Embryonic facial prominence (tissue), 1 donor: ENCODE data around the gene NABP1.

Experiments used
- DNase-seq: peaks from one replicate; pipeline ENCODE4 v3.0.0-alpha.2; 2016; ENCODE audit errors: extremely low spot score

NABP1 gene

GRCh38 chr2:191707542-191707941 lies 29.6 kb downstream of the NABP1 start:
- no peak for DNase-seq

GRCh38 chr2:191710411-191710900 lies 32.5 kb downstream of the NABP1 start:
- no peak for DNase-seq

- no peak for DNase-seq
Measured at GRCh38 chr2:191711621-191712020, 33.7 kb downstream of the NABP1 start.

GRCh38 chr2:191713837-191714236 lies 35.9 kb downstream of the NABP1 start:
- DNase-seq, result no peak

DNA sequence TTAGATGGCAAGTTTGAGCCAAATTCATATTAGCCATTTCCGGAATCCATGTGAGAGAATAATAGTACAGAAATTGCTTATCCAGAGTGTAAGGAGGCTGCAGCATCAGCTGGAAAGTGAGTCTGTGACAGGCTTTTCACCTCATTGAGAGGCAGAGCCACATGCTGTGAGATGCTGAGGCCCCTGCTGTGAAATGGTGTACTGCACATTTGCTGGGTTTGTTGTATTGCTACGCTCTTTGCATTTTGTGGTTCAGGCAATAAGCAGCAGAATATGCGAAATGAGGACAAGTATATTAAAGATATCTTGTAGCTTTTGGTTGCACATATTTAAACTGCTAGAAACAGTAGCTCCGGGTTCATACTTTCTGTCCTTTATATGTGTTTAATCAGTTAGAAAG lies 37.0 kb downstream of the NABP1 start:
- no peak for DNase-seq

DNA sequence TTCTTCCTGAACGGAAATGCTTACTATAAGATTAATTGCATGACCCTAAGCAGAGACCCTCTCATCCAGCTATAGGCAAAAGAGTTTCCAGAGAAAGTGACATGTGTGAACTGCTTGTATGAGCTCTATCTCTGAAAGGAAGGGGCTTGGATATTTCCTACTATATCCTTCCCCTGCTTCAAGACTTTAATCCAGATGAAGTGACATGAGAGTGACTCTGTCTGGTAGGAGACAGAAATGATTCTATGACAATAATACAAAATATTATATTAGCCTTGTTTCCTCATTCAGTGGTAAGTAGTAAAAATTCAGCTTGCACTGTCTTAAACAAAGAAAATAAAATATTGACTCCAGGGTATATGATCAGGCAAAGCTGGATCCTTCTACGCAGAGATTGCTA lies 37.5 kb downstream of the NABP1 start:
- no peak for DNase-seq

GRCh38 chr2:191719261-191719660 lies 41.3 kb downstream of the NABP1 start:
- DNase-seq, result no peak

- DNase-seq, result no peak
Measured at GRCh38 chr2:191719938-191720337, 42.0 kb downstream of the NABP1 start.

DNA sequence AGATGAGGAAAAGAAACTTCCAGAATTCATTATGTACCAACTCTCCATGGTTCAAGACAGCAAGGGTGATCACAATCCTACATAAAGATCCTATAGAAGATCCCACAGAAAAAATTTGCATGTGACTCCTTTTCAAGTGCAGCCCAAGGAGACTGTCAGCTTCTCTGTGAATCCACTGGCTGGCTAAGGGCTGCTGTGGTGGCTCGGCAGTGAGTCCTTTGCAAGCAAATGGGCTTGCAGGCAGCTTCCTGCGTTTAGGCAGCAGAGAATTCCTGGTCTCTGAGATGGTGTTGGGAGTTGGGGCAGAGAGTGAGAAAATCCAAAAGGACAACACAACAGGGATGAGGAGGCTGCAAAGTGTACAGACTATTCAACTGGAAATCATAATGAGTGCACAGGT lies 43.4 kb downstream of the NABP1 start:
- no peak for DNase-seq

DNA sequence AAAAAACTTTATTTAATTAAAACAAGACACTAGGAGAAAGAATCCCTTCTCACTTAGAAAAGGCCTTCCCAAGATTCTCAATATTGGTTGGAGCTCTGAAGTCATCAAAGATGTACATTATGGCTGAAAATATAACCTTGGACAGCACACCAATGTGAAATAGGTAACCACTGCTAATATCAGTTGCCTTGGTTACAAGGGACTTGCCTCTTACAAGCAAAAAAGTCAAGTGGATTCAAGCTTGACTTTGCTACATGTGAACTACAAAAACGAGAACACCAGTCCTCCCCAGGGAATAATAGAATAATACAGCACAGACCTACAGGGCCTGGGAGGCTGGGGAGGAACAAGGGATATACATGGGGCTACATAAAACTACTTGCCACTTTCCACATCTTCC lies 46.1 kb downstream of the NABP1 start:
- no peak for DNase-seq

GRCh38 chr2:191728750-191729624 lies 51.1 kb downstream of the NABP1 start:
- no peak for DNase-seq

DNA sequence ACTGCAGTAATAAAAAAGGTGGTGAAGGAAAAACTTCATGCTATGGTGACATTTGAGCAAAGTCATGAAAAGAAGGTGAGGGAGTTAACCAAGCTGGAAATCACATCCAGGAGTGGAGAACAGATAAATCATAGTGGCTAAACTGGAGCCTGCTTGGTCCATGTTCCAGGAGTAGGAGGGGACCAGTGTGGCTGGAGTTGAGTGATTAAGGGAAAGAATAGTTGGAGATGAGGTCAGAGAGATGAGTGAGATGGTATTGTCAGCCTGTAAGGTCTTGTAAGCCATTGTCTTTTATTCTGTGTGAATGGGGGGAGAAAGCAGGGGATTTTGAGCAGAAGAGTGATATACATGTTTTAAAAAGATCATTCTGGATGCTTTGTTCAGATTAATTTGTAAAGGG lies 52.3 kb downstream of the NABP1 start:
- no peak for DNase-seq
